WI38 (cell line): ENCODE data around the gene UNC79.

Source experiments
- H3K4me3 ChIP-seq: 2 replicates; pipeline ENCODE4 v1.5.1; 2011; ENCODE audit warnings: low read depth, mild to moderate bottlenecking, control low read depth, low read length
- CTCF ChIP-seq: IDR thresholded peaks from 2 replicates; pipeline ENCODE4 v1.5.1; 2012; ENCODE audit warnings: low read depth, mild to moderate bottlenecking, control low read depth, low read length

The UNC79 gene

DNA sequence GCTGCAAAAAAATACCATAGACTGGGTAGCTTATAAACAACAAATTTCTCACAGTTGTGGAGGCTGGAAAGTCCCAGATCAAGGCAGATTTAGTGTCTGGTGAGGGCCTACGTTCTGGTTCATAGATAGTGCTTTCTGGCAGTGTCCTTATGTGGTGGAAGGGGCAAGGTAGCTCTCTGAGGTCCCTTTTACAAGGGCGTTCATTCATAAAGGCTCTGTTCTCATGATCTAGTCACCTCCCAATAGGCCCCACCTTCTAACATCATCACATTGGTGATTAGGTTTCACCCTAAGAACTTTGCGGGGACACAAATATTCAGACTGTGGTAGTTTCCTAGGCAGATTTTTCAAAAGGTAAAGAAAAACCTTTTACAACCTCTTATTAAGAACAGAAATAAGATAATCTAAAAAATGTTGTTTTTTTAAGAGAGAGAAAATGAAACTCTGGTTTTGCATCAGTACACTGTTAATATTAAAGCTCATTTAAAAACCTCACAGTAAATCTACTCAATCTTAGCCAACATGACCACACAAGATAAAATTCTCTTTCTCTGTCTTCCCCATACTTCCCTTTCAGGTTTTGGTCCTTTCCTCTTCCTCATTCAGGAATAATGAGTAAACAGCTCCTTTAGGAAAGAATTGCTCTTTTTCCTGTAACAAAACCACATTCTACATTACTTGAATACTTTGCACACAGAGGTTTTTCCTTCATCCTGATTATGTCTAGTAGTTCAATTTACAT is 117.5 kb downstream of the UNC79 start:
- no peak for TF ChIP-seq CTCF
- no peak overlapping the region for H3K4me3 ChIP-seq

DNA sequence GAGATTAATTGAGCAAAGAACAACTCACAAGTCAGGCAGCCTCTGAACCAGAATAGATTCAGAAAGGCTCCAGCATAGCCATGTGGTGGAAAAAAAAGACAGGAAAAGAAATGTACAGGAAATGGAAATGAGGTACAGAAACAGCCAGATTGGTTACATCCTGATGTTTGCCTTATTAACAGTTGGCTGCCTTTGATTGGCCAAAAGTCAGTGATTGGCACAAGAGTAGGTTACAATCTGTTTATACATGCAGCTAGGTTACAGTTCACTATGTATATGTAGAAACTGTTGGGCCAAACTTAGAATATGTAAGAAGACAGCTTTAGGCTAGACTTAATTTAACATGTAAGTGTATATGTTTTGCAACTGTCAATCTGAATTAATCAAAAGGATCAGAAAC is 118.9 kb downstream of the UNC79 start:
- no peak for TF ChIP-seq CTCF
- H3K4me3 ChIP-seq, result no peak overlapping the region

GRCh38 chr14:93564918-93565317 is 134.2 kb downstream of the UNC79 start:
- no peak for TF ChIP-seq CTCF
- H3K4me3 ChIP-seq, result no peak overlapping the region

DNA sequence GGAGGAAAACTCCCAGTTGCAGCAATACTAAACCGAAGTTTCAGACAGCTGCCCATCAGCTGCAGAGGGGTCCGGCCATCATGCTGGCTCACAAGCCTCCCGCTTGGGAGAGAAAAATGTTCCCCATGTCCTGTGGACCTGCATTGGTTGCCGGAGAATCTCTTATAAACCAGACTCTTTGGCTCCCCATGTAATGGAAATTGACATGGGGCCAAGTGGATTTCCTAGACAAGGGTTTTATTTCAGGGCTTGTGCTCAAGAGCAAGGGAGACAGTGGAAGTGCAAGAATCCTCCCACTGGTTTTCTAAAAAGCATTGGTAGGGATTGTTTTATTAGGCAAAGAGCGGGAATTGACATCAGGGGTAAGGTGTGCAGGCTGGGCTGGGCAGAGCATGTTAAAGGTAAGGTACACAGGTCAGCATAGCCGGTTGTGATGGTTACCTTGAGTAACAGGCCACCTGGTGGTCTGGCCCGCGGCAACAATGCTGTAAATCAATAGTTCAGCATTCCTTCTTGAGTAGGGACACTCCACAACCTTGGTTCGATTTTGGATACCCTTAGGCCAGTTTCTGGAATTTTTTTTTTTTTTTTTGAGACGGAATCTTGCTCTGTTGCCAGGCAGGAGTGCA is 135.4 kb downstream of the UNC79 start:
- TF ChIP-seq CTCF, result no peak

DNA sequence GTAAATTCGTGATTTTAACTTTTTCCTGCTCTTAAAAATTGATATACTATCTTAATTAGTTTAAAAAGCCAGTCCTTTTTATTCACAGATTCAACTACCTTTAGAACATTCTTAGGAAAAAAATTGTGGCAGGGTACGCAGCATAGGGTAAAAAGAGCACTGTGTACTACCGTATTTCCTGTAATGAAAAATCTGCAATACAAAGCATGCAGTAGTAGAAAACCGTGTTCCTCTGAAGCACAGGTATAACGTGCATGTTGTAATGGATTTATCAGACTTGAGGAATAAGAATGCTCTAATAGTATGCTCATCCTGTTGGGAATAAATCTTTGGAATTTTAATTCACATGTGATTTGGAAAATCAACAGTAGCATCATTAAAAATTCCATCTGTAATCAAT is 140.5 kb downstream of the UNC79 start:
- H3K4me3 ChIP-seq, result no peak overlapping the region
- TF ChIP-seq CTCF, result no peak

More for the DNA sequence above, 135.4 kb downstream of the UNC79 start:
- no peak overlapping the region for H3K4me3 ChIP-seq

GRCh38 chr14:93579178-93579577 is 148.4 kb downstream of the UNC79 start:
- no peak overlapping the region for H3K4me3 ChIP-seq
- no peak for TF ChIP-seq CTCF

DNA sequence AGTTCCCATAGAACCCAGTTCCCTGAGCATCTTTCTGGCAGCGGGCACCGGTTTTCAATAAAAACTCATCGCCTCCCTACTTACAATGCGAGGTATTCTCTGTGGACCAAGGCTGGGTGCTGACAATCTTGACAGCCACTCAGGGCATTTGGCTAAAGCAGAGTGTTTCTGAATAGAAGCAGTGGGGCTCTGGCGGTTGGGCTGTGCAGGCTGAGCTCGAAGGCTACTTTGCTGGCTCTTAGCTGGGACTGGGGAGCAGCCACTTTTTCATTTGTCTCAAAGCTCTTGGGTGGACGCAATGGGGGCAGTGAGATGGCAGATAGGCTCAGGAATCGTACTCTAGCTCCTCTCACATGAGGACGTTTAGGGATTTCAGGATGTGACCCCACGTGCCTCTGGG is 151.8 kb downstream of the UNC79 start:
- no peak overlapping the region for H3K4me3 ChIP-seq
- TF ChIP-seq CTCF, result no peak
